HepG2 (cell line): ENCODE measurements around the gene SERHL2. TPM values are rescaled to one million over a fixed set of nuclear protein-coding genes. Genes with fewer than 3 reads are reported as not detected.

ENCODE experiments used
- FOXO4 ChIP-seq: sonication (generic); formaldehyde crosslinking; conservative IDR thresholded peaks from 2 replicates; pipeline ENCODE4 v1.8.1; 2023; ENCODE audit warnings: missing genetic modification reagents
- HDAC1 ChIP-seq: sonication (generic); formaldehyde crosslinking; IDR thresholded peaks from 2 replicates; pipeline ENCODE4 v1.5.1; 2020; ENCODE audit warnings: mild to moderate bottlenecking, missing genetic modification reagents
- HNF1A ChIP-seq, 2 experiments: sonication (generic) in 1 of 2; formaldehyde crosslinking in 1 of 2; IDR thresholded peaks; 2 replicates each; pipeline versions ENCODE4 v1.4.0 to v1.6.1; 2016 to 2020; ENCODE audit warnings: borderline replicate concordance in 1 of 2, low read depth in 1 of 2, mild to moderate bottlenecking in 1 of 2, missing genetic modification reagents in 1 of 2
- HNF4G ChIP-seq, 2 experiments: sonication (generic) in 1 of 2; formaldehyde crosslinking in 1 of 2; IDR thresholded peaks; 2 replicates each; pipeline versions ENCODE4 v1.4.0 to v1.6.1; 2011 to 2020; ENCODE audit warnings: borderline replicate concordance in 2 of 2, low read depth in 2 of 2, mild to moderate bottlenecking in 2 of 2, low read length in 1 of 2, missing genetic modification reagents in 1 of 2, moderate library complexity in 1 of 2
- KAT8 ChIP-seq: IDR thresholded peaks from 2 replicates; pipeline ENCODE4 v1.6.1; 2016; ENCODE audit warnings: missing genetic modification reagents, missing compliant biosample characterization
- MYPOP ChIP-seq: sonication (generic); formaldehyde crosslinking; IDR thresholded peaks from 2 replicates; pipeline ENCODE4 v1.8.1; 2023; ENCODE audit warnings: mild to moderate bottlenecking, moderate library complexity, missing genetic modification reagents
- NCOA2 ChIP-seq: sonication (generic); formaldehyde crosslinking; IDR thresholded peaks from 2 replicates; pipeline ENCODE4 v1.8.0; 2022; ENCODE audit warnings: inconsistent platforms
- SKI ChIP-seq: fragments of 450-650 bp; IDR thresholded peaks from one replicate; pipeline ENCODE4 v1.6.1; 2018; ENCODE audit warnings: mild to moderate bottlenecking; ENCODE audit not compliant: partially characterized antibody
- ZNF251 ChIP-seq: sonication (generic); formaldehyde crosslinking; IDR thresholded peaks from 2 replicates; pipeline ENCODE4 v1.9.0; 2021; ENCODE audit warnings: mild to moderate bottlenecking, missing genetic modification reagents
- ZNF276 ChIP-seq: sonication (generic); formaldehyde crosslinking; IDR thresholded peaks from 2 replicates; pipeline ENCODE4 v1.4.0; 2020; ENCODE audit warnings: mild to moderate bottlenecking, low read depth, missing genetic modification reagents
- ZNF280B ChIP-seq: sonication (generic); formaldehyde crosslinking; IDR thresholded peaks from 2 replicates; pipeline ENCODE4 v1.5.0; 2020; ENCODE audit warnings: missing genetic modification reagents, mild to moderate bottlenecking, borderline replicate concordance
- polyA plus RNA-seq, 8 experiments: library from polyadenylated mRNA; depleted of rRNA in 3 of 8; stranded (reverse) in 7 of 8; unstranded in 1 of 8; fragments of >200 nt; fragmentation: Illumina TruSeq in 4 of 8; extraction: Trizol in 4 of 8; gene quantifications; 2 replicates each; pipeline versions ENCODE4 v1.2.1 to v1.2.3, GENCODE V29; 2011 to 2016; ENCODE audit warnings: low read depth in 4 of 8, missing spikeins in 1 of 8, mixed read lengths in 1 of 8; ENCODE audit not compliant: insufficient read depth in 1 of 8
- total RNA-seq, 5 experiments: library from RNA; depleted of rRNA; stranded (reverse); fragments of >200 nt; fragmentation: Illumina TruSeq; extraction: Trizol; gene quantifications; 2 replicates each; pipeline ENCODE4 v1.2.3, GENCODE V29; 2016; ENCODE audit warnings: low read depth in 1 of 5

The SERHL2 gene
- total and polyA plus RNA-seq, 2 of the 13 experiments (the other 11 are each of a cell fraction or from before 2014, with no cell fraction given) = 1.0 to 1.8 TPM

GRCh38 chr22:42515896-42516295 is 37.9 kb upstream of the SERHL2 start (continued):
- TF ChIP-seq HNF1A (IDR thresholded peaks at IDR 0.05; ENCODE audit: low read depth) (no peak), HNF1A (CRISPR knock-in tag; IDR thresholded peaks at IDR 0.05; ENCODE audit: borderline replicate concordance) (peak; percentile 26; the same call in 1 of the 2 replicates), HNF4G (IDR thresholded peaks at IDR 0.05; ENCODE audit: borderline replicate concordance, low read depth, low read length) (peak; percentile 5; the same call in 1 of the 2 replicates), HNF4G (CRISPR knock-in tag; IDR thresholded peaks at IDR 0.05; ENCODE audit: borderline replicate concordance, low read depth) (no peak), ZNF276 (CRISPR knock-in tag) (no peak), KAT8 (CRISPR knock-in tag) (no peak), ZNF280B (0 out of 2 replicates have a peak, but pooled peaks have one; percentile 25), FOXO4 (CRISPR knock-in tag) (no peak), MYPOP (CRISPR knock-in tag) (0 out of 2 replicates have a peak, but pooled peaks have one; percentile 22), HDAC1 (CRISPR knock-in tag) (peak; percentile 50; the same call in 1 of the 2 replicates), NCOA2 (CRISPR knock-in tag) (peak; percentile 61), SKI (no peak), ZNF251 (CRISPR knock-in tag) (no peak)
- TF ChIP-seq, all 625 proteins: peak for 38
